Thymus (tissue), 11 donors: ENCODE results near the gene AMIGO1. TPM values are rescaled to one million over a fixed set of nuclear protein-coding genes. Genes with fewer than 3 reads are reported as not detected.

Experiments
- DNase-seq, 9 donors: peaks; one replicate each; pipeline ENCODE4 v3.0.0-alpha.2; 2013; ENCODE audit warnings: low spot score in 9 of 9, low read depth in 6 of 9, missing footprints in 1 of 9
- H3K27ac ChIP-seq, 2 donors: one replicate each; pipeline ENCODE4 v1.5.1; 2013; ENCODE audit warnings: control low read depth in 1 of 2, low read depth in 1 of 2, low read length in 1 of 2, mild to moderate bottlenecking in 1 of 2, moderate library complexity in 1 of 2
- H3K27me3 ChIP-seq, 2 donors: one replicate each; pipeline ENCODE4 v1.5.1; 2013; ENCODE audit warnings: low read length in 1 of 2; ENCODE audit not compliant: control insufficient read depth in 2 of 2, insufficient read depth in 1 of 2
- H3K36me3 ChIP-seq, 2 donors: one replicate each; pipeline ENCODE4 v1.5.1; 2013; ENCODE audit warnings: low read length in 1 of 2, mild to moderate bottlenecking in 1 of 2, moderate library complexity in 1 of 2; ENCODE audit not compliant: control insufficient read depth in 2 of 2, insufficient read depth in 2 of 2
- H3K4me1 ChIP-seq, 2 donors: one replicate each; pipeline ENCODE4 v1.5.1; 2013; ENCODE audit warnings: low read length in 2 of 2; ENCODE audit not compliant: control insufficient read depth in 2 of 2, insufficient read depth in 2 of 2
- H3K4me3 ChIP-seq, 2 donors: one replicate each; pipeline ENCODE4 v1.5.1; 2013; ENCODE audit warnings: low read length in 2 of 2, control low read depth in 1 of 2, mild to moderate bottlenecking in 1 of 2
- H3K9me3 ChIP-seq, 2 donors: one replicate each; pipeline ENCODE4 v1.5.1; 2013; ENCODE audit warnings: low read length in 1 of 2, mild to moderate bottlenecking in 1 of 2; ENCODE audit not compliant: control insufficient read depth in 2 of 2, insufficient read depth in 1 of 2
- WGBS: extraction: QIAGEN DNeasy Blood & Tissue Kit; methylation state at CpG from one replicate; pipeline ENCODE4 v1.1.7; 2013; 5-methylcytosine and 5-hydroxymethylcytosine counted together
- polyA plus RNA-seq: library from polyadenylated mRNA; stranded (reverse); fragments of 200-250 nt; gene quantifications from one replicate; pipeline ENCODE4 v1.2.3, GENCODE V29; 2013
- total RNA-seq: library from RNA; stranded (reverse); fragments of 120-200 nt; gene quantifications from one replicate; pipeline ENCODE4 v1.2.4, GENCODE V29; 2013
- donor health status: healthy.

The AMIGO1 gene
- total and polyA plus RNA-seq, 2 donors = 2.3 to 2.5 TPM

DNA sequence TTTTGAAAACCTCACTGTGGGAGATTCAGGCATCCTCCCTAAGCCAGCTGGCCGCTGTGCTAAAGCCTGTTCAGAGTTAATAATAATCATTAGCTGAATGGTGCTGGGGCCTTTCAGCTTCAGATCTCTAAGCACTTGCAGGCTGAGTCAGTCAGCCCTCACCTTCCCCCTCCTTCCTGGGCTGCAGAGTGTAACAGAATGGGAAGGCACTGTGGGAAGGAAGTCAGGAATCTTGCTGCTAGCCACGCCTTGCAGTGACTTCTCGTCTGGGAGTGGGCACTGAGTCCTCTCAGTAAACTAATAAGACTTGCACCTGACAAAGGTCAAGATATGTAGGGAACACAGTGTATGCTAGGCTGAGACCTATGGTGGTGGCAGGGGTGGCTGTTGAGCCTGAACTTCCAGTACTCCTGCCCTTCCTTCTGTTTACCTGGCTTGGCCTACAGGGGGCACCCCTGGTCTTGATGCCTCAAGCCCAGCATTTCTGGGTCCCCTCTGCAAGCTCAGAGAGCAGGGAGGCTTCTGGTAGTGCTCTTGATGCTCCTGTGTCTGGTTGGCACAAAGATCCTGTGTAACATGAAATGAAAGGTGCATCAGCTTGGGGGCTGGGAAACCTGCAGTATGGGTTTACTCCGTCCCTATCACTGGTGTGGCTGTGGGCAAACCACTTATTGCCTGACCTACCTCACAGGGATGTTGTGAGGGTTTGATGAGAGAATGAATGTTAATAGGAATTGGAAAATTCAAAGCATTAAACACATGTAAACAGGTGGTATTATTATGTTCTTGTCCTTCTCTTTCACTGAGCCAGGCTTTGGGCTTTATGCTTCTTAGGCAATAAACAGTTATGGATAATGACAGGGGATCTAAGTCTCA, 9.6 kb downstream of the AMIGO1 start:
- Histone ChIP-seq H3K27me3 (no peaks in the 10 kb centered on the region), H3K4me3 (no peak overlapping the region), H3K9me3 (no peaks in the 10 kb centered on the region), H3K4me1 (peaks cover 52 to 88% of the 10 kb centered on the region in 2 donors), H3K36me3 (peaks cover 40 to 41% of the 10 kb centered on the region in 2 donors), H3K27ac (peak overlapping the region; percentile 10 to 99)
- peak in 5 of 9 donors; percentile 62 to 87 (median 73) for DNase-seq
- WGBS = 91% methylated on average over 4 of the region's 4 CpGs

DNA sequence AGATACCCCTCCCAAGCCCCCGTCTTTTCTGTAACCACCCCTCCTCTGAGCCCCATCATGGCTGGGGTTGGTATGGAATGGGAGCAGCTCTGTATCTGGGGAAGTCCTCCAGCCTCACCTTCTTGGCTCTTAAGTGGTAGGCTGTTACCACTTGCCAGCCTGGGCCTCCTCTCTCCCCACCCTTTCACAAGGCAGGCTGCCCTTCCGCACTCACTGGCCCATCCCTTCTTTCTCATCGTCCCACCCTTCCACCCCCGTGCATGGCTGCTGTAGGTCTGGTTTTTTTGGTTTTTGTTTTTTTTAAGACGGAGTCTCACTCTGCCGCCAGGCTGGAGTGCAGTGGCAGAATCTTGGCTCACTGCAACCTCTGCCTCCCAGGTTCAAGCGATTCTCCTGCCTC, 10.4 kb downstream of the AMIGO1 start:
- Histone ChIP-seq H3K27me3 (no peaks in the 10 kb centered on the region), H3K4me1 (peaks cover 50 to 86% of the 10 kb centered on the region in 2 donors), H3K36me3 (peaks cover 36 to 41% of the 10 kb centered on the region in 2 donors), H3K9me3 (no peaks in the 10 kb centered on the region), H3K27ac (no peak overlapping the region), H3K4me3 (no peak overlapping the region)
- 93% methylated on average over 7 of the region's 7 CpGs for WGBS
- no peak for DNase-seq

GRCh38 chr1:109498161-109498801, 11.2 kb downstream of the AMIGO1 start:
- 91% methylated on average over 12 of the region's 12 CpGs for WGBS
- Histone ChIP-seq H3K4me3 (no peak overlapping the region), H3K9me3 (no peaks in the 10 kb centered on the region), H3K27me3 (no peaks in the 10 kb centered on the region), H3K36me3 (peaks cover 36 to 41% of the 10 kb centered on the region in 2 donors), H3K27ac (peak overlapping the region; percentile 26 to 75), H3K4me1 (peaks cover 48 to 84% of the 10 kb centered on the region in 2 donors)
- DNase-seq = peak in 2 of 9 donors; percentile 59 to 60

DNA sequence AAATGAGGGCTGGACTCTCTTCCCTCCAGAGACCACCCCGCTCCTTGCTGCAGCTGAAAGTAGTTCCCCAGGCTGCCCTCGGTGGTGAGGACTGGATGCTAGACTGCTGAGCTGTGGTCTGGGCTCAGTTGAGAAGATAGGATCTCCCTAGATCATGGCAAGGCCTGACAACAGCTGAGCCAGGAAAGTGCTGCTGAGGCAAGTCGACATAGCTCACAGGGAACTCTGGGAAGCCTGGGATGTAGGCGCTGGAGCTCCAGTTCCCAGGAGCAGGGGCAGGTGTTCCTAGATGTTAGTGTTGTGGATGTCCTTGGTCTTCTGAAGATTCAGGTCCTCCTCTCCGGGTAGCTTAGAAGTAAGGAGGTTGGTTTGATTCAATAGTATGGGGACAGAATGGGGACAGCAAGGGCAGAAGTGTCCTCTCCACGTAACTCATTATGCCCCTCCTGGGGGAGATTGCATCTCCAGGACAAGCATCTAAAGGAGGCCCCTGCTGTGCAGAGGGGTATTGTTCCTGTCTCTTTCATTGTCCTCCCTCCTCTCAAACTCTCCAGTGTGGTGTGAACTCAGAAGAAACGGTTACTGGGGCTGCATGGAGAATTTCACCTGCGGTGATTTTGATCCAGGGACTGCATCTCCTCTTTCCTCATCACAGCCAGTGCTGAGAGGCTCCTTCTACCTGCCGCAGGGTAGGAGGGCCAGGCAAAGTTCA, 11.9 kb downstream of the AMIGO1 start:
- no peak for DNase-seq
- Histone ChIP-seq H3K27me3 (no peaks in the 10 kb centered on the region), H3K4me3 (no peak overlapping the region), H3K27ac (peak overlapping the region; percentile 26 to 75), H3K4me1 (peaks cover 45 to 80% of the 10 kb centered on the region in 2 donors), H3K9me3 (no peaks in the 10 kb centered on the region), H3K36me3 (peaks cover 36 to 41% of the 10 kb centered on the region in 2 donors)
- 85% methylated on average over 9 of the region's 9 CpGs for WGBS

DNA sequence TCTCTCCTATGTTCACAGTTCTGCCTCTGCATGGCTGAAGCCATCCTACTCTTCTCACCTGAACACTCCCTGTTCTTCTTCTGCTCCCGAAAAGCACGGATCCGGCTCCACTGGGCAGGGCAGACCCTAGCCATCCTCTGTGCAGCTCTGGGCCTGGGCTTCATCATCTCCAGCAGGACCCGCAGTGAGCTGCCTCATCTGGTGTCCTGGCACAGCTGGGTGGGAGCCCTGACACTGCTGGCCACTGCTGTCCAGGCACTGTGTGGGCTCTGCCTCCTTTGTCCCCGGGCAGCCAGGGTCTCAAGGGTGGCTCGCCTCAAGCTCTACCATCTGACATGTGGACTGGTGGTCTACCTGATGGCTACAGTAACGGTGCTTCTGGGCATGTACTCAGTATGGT, 13.8 kb downstream of the AMIGO1 start:
- DNase-seq = no peak
- Histone ChIP-seq H3K4me1 (peaks cover 30 to 64% of the 10 kb centered on the region in 2 donors), H3K9me3 (no peaks in the 10 kb centered on the region), H3K4me3 (no peak overlapping the region), H3K27me3 (no peaks in the 10 kb centered on the region), H3K27ac (no peak overlapping the region), H3K36me3 (peaks cover 46 to 51% of the 10 kb centered on the region in 2 donors)
- 97% methylated on average over 7 of the region's 7 CpGs for WGBS

GRCh38 chr1:109493805-109494539, 15.6 kb downstream of the AMIGO1 start, which contains the start of gene CYB561D1:
TSS of gene CYB561D1 (plus strand) at chr1:109494094. CDS start at chr1:109494140, 46 bp downstream.
- Histone ChIP-seq H3K4me3 (peak within 1 kb of the TSS; percentile 80 to 93), H3K36me3 (peaks cover 47 to 62% of the 10 kb centered on the region in 2 donors), H3K9me3 (no peaks in the 10 kb centered on the region), H3K27me3 (no peaks in the 10 kb centered on the region), H3K4me1 (peaks cover 16 to 48% of the 10 kb centered on the region in 2 donors), H3K27ac (peak within 1 kb of the TSS; percentile 70 to 91)
- under 1% methylated on average over 44 of the region's 44 CpGs for WGBS
- peak in 8 of 9 donors; percentile 75 to 94 (median 87) for DNase-seq

DNA sequence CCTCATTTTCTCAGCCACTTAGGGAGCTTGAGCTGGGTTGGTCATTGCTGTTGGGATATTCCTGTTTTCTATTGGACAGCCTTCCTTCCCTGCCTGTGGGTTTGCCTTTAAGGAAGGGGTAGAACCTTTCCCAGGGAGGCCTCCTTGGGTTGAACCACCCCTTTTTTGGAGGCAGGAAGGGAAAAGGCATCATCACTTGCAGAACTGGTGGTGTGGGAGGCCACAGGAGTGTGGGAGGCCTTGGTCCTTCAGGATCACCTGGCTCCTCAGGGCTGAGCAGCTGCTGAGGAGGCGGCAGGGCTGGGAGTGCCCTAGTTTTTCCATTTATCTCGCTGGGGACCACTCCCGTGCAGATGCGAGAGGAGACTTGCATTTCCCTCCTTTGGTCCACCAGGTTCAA, 16.3 kb downstream of the AMIGO1 start:
- H3K9me3 ChIP-seq = no peaks in the 10 kb centered on the region
- H3K27me3 ChIP-seq = no peaks in the 10 kb centered on the region
- no peak overlapping the region for H3K27ac ChIP-seq
- no peak overlapping the region for H3K4me3 ChIP-seq
- no peak for DNase-seq
- peaks cover 55 to 63% of the 10 kb centered on the region in 2 donors for H3K36me3 ChIP-seq
- H3K4me1 ChIP-seq = peaks cover 12 to 42% of the 10 kb centered on the region in 2 donors
- WGBS = 95% methylated on average over 4 of the region's 4 CpGs

- Histone ChIP-seq H3K36me3 (peaks cover 55 to 63% of the 10 kb centered on the region in 2 donors), H3K4me1 (peaks cover 7 to 37% of the 10 kb centered on the region in 2 donors), H3K4me3 (no peak overlapping the region), H3K27ac (no peak overlapping the region), H3K27me3 (no peaks in the 10 kb centered on the region), H3K9me3 (no peaks in the 10 kb centered on the region)
- DNase-seq = no peak
- WGBS = 97% methylated on average over 4 of the region's 4 CpGs
These were observed 16.7 kb downstream of the AMIGO1 start for GRCh38 chr1:109492779-109493178.
